Smooth muscle cell of the brain vasculature (primary cell): Measurements from ENCODE around the gene RELT.

Experiments used
- DNase-seq: peaks from one replicate; pipeline ENCODE4 v3.0.0-alpha.2; 2012; ENCODE audit warnings: low read depth, low spot score

Gene RELT

GRCh38 chr11:73376160-73376802, at the start of gene RELT:
Gene RELT, plus strand, starts transcription at chr11:73376399. Its CDS starts 12,738 bp downstream, at chr11:73389137.
- peak; percentile 71 for DNase-seq

DNA sequence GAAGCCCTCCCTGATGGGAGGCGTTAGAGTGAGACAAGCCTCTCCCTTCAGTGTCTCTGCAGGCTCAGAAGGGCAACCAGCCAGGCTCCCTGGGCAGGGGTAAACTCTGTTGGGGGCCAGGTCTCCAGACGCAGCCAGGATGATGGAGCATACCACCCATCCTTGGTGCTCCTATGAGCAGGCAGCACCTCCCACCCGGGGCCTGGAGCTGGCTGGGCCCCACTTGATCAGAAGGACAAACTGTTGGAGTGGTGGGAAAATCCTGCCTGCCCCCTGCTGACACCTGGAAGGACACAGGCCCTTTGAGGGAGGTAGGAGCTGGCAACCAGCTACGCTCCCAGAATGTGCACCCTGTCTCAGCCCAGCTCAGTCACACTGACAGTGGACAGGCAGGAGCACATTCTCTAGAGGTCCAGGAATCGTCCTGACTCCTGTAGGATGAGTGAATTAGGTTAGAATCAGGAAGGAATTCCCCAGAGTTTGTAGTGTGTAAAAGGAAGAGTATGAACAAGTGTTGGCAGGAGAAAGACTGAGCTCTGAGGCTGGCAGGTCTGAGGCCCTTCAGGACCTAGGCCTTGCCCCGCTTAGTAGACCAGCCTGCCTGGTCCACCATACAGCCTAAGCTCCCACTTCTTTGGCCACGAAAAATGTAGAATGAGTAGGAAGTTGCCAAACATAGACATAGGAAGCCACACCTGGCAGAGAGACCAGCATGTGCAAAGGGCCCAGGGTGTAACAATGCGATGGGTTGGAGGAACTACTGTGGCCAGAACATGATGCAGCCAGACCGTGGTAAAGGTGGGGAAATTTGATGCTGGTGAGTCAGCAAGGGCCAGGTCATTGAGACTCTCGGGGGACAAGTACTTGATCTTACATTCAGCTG, 49.0 kb upstream of the RELT start:
- DNase-seq: no peak

DNA sequence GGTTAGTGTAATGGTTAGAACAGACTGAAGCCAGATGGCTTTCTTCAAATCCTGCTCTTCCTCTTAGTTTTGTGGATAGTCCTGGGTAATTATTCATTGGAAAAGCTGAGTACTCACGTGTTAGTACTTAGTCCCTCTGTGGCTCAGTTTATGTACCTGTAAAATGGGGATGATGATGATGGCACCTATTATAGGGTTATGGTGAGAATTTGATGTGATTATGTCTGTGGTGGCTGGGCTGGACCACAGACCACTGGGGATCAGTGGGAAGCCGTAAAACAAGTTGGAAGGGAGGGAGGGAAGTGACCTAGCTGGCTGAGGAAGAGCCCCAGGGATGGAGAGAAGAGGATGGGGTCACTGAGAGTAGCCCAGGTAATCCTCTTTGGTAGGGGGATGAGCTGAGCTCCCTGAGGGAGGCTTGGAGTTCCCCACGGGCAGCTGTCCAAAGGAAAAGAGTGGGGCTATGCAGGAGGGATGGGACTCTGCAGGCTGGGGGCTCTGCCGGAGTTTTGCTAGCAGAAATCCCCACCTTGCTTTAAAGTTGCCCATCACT, 48.3 kb upstream of the RELT start:
- no peak for DNase-seq

DNA sequence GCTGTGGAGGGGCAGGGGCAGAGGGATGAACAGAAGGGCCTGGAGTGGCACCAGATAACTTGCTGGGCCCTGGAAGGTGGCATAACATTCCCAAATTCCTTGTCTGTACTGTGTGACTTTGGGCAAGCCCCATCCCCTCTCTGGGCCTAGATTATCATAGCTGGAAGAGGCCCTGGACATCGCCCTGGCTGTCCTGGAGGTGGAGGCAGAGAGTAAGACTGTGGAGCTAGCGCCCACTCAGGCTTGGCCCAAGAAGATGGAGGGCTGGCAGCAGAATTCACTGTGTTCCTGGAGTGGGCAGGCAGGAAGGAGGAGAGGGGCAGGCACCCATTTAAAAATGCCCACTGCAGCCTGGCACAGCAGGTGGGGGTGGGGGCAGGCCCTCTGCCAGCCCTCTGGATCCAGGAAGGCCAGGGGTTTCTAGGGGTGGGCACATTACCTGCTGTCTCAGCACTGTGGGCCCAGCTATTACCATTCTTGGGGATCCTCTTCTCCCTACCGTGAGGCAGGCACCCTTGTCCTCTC, 45.6 kb upstream of the RELT start:
- no peak for DNase-seq

DNA sequence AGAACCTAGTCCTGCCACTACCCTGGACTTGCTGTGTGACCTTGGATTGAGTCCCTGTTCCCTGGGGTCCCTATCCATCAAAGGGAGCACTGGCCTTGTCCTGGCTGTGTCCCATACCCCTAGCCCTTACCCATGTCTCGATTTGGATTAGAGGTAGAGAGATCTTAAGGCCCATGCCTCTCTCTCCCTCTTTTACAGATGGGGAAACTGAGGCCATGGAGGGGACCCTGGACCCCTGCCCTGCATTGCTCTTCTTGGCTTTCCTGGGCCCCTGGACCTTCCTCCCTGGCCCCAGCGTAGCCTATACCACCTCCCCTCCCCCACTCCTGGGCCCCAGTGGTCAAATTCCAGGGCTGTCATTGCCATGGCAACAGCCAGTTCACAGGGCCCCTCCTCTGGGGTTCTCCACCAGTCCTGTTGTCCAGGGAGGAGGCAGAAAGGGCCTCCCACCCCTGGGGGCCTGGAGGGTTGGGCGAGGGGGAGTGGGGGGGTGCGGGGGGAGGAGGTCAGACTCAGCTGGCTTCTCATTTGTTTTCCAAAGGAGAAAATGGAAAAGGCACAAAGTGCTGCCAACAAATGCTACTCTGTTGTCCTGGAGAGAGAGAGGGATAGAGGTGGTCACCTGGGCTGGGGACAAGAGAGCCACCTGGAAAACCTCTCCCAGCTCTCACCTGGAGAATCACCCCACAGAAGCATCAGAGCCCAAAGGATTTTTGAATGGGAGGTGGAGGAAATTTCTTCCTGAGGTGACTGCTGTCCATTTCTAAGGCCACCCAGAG, 44.9 kb upstream of the RELT start:
- no peak for DNase-seq

DNA sequence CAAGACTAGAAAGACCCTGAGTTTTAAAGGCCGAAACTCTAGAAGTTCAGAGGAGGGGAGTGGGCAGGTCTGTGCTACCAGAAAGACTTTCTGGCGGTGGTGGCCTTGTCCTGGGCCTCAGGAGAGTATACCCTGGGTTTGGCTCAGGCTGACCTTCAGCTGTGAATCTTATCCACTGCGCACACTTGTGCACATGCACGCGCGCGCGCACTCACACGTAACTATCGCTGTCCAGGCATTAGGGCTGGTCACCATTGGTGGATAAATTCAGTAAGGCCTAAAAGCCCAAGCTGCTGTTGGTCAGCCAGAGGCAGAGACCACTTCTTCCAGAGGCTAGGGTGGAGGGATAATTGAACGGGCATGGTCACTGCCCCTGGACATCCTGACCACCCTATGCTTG, 43.0 kb upstream of the RELT start:
- no peak for DNase-seq

DNA sequence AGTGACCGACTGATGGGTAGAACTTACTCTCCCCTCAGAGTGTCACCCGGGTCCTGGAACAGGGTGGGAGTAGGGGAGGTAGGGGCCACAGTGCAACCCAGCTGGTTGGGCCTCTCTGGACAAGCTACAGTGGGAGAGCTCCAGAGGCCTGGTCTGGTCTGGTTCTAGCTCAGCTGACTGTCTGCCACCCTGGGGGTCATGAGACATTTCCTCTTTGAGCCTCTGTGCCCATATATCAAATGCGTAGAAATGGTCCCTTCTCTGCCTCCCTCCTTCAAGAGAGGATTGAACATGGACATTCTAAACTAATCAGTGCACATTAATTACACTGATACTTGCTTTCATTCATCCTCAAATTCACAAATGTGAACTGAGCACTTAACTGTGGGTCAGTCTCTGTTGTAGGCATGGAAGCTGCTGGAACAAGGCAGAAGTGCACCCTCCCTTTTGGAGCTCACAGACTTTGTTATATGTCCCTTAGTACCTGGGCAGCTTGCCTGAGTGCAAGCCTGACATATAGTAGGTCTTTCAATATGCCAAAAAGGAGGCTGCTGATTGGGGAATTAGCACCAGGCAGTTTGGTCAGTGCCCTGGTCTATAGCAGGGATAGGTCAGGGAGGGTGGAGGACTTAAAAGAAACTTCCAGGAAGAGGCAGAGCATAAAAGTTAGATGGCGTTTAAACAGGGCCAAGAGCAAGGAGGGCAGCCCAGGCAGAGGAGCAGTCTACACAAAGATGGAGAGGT, 42.4 kb upstream of the RELT start:
- no peak for DNase-seq

GRCh38 chr11:73334384-73335203, 41.6 kb upstream of the RELT start:
- DNase-seq: peak; percentile 92

- peak; percentile 83 for DNase-seq
Observed at GRCh38 chr11:73335204-73335923, 40.8 kb upstream of the RELT start.

GRCh38 chr11:73337846-73338245, 38.4 kb upstream of the RELT start:
- DNase-seq: no peak

GRCh38 chr11:73338279-73338678, 37.9 kb upstream of the RELT start:
- DNase-seq: no peak

DNA sequence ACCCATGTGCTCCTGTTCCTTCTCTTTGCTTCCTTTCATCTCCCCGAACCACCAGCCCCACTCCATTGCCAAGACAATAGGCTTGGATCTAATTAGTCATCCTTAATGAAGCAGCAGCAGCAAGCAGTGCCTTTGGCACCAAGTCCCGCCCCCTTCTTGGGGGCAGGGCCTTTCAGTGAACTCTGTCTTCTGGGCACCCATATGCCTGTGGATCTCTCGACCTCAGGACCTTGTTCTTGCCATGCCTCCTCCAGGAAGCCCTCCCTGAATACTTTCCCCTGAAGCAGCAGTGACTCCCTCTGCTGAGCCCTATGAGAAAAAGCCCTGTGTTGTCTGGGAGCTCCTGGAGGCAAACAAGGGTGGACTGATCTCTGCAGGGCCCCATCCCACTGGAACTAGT, 36.0 kb upstream of the RELT start:
- no peak for DNase-seq

DNA sequence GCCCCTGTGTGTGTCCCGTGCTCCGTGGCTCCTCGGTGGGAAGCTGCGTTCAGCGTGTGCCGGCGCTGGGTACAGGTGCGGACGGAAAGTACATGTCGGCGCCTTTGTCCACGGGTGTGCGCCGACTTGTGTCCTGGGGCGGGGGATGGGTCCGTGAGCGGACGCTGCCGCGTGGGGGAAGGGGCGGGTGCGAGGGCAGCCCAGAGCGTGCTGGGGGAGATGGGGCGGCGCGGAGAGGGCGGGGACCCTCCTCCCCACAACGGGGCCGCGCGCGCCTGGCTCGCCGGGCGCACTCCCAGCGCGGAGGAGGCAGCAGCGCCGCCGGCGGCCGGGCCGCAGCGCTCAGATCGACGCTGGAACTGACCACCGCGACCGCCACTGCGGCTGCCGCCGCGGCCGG, 33.6 kb upstream of the RELT start:
- no peak for DNase-seq

- no peak for DNase-seq
Observed at GRCh38 chr11:73343076-73343873, 32.9 kb upstream of the RELT start.

GRCh38 chr11:73344191-73344607, 32.0 kb upstream of the RELT start:
- no peak for DNase-seq

DNA sequence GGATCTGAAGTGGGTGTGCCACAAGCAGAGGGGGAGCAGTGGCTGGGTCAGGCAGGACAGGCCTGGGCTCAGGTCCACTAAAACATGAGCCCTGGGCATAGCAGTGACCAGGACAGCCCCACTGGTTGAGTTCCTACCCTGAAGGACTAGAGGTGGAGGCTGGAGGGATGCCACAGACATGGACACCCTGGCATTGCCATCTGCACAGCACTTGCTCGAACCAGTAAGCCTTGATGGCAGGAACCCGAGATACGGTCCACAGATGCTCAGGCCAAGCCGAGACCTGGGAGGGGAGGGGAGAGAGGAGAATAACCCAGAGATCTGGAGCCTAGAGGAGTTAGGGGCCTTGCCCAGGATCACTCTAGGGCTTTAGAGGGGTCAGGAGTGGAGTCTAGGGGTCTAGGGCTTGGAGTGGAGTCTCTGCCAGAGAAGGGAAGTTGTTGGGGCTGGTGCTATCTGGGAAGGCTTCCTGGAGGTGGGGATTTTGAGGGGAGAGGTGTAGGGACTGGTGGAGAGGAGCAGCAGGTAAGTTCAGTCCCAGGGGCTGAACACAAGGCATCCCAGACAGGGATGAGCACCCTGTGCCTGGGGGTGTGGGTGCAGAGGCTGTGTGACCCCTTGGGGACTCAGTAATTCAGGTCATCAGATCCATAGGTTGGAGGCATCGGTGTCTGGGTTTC, 30.6 kb upstream of the RELT start:
- no peak for DNase-seq

DNA sequence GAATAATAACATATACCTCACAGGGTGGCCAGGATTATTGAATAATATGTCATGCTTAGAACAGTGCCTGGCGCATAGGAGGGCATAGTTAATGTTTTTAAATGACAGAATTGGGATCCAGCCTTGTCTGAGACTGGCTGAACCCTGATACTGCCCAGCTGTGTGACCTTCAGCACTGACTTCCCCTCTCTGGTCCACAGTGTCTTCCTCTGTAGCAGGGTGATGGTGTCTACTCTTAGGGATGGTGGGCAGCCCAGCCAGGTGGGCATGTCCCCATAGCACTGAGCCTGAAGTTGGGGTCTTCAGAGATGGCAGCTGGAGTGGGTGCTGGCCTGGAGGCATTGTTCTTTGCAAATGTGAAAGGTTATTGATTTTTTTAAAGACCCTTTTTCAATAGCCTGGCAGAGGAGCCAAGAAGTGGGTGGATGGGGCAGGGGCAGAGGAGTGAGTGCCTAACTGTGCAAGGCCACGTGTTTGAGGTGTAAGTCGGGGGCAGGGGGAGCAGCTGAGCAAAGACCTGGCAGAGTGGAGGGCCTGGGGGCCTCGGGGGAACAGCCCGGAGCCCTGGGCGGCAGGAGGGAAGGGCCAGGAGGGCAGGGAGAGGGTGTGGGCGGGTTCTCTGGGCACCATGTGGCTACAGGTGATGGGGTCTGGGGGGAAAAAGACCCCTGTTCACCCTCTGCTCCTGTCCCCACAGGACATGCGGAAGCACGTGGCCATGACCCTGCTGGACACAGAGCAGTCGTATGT, 29.8 kb upstream of the RELT start:
- no peak for DNase-seq
